Globus pallidus (tissue), 1 donor: Measurements from ENCODE around the gene YTHDF1.
"Not testable (repeated sequence)": the region's sequence is repeated elsewhere in the genome, so short reads cannot be mapped to it uniquely, and the experiment has no call there.

Experiments used
- DNase-seq: peaks from one replicate; pipeline ENCODE4 v3.0.0-alpha.2; 2015; ENCODE audit warnings: low spot score

The YTHDF1 gene

DNA sequence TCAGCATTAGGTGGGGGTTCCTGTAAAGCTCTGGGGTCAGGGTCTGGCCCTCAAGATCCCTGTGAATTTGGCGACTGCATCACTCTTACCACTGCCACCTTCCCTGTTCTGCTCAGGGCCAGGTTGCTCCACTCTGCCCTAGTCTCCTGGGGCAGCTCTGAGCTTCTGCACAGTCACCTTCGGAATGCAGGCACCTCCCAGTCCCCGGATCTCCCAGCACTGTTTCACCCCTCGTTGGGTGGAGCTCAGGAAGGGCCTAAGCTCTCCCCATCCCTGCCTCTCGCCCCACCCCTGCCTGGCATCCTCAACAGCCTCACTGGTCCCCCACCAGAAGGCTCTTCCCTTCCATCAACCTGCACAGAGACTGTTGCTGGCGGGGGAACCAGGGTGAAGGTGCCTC is 46.2 kb downstream of the YTHDF1 start:
- DNase-seq, result no peak

DNA sequence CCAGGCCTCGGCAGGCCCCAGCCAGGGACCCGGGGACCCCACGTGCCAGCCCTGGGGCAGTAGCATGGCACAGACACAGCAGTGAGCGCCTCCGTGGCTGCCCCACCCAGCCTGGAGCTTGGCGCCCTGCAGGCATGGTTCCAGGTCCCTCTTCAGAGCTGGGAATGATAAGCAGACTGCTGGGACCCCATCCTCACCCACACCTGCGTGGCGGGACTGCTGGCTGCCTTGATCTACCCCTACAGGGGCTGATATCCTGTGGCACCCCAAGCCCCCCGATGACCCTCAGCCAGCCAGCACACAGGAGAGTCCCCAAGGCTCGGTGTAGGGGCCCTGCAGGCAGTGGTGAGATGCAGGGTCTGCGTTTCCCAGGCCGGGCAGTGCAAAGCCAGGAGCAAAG is 47.1 kb downstream of the YTHDF1 start:
- DNase-seq, result no peak

DNA sequence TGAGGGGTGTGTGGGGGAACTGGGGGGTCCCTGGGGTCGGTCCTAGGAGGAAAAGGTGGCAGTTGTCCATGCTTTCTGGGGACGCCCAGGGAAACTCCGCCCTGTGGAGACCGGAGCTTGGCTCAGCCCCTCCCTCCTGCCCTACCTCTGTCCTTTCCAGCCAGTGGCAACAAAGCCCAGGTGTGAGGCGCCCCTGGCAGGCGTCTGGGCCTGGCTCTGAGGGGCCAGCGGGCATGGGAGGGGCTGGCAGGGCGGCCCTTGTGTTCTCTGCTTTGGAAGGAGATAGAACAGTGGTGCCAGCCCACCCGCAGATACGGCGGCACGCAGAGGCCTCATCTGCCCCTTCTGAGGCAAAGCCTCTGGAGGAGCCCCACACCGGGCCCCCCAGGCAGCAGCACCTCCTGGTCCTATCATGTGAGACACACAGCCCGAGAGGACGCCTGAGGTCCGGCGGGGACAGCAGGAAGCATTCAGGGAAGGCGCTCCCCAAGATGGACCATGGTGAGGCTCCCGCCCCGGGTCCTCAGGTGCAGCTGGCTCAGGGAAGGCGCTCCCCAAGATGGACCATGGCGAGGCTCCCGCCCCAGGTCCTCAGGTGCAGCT is 47.9 kb downstream of the YTHDF1 start:
- DNase-seq, result no peak

DNA sequence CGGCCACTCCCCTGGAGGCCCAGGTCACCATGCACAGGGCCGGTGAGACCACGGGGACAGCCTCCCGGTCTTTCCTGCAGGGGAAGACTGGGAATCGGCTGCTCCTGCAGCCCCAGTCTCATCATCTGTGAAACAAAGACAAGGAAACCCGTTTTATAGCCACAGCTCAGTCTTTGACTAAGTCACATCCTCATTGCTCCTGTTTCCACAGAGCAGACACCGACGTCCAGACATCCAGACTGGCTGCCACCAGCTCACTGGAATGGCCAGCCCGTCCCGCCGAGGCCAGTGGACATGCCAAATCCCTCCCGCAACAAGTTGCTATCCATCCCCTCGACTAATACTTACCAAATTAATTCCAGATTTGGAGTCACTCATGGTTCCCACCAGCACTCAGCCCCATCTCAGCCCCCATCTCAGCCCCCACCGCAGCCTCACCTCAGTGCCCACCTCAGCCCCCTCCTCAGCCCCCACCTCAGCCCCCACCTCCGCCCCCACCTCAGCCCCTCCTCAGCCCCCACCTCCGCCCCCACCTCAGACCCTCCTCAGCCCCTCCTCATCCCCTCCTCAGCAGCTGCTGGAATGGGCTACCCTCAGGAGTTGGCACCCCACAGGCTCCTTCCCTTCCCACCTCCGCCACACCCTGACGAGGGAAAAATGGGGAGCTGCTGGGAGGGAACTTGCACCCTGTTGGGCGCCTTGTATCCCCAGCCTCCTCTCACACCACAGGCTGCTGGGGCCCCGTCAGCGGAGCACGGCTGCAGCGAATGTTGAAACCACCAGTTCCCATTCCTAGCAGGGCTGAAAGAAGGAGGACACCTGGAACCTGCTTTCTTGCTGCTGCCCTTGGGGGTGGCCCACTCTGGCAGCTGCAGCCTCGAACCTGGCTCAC is 48.7 kb downstream of the YTHDF1 start:
- no peak for DNase-seq

- DNase-seq, result no peak
These were observed 49.5 kb downstream of the YTHDF1 start for GRCh38 chr20:63166193-63167020.

DNA sequence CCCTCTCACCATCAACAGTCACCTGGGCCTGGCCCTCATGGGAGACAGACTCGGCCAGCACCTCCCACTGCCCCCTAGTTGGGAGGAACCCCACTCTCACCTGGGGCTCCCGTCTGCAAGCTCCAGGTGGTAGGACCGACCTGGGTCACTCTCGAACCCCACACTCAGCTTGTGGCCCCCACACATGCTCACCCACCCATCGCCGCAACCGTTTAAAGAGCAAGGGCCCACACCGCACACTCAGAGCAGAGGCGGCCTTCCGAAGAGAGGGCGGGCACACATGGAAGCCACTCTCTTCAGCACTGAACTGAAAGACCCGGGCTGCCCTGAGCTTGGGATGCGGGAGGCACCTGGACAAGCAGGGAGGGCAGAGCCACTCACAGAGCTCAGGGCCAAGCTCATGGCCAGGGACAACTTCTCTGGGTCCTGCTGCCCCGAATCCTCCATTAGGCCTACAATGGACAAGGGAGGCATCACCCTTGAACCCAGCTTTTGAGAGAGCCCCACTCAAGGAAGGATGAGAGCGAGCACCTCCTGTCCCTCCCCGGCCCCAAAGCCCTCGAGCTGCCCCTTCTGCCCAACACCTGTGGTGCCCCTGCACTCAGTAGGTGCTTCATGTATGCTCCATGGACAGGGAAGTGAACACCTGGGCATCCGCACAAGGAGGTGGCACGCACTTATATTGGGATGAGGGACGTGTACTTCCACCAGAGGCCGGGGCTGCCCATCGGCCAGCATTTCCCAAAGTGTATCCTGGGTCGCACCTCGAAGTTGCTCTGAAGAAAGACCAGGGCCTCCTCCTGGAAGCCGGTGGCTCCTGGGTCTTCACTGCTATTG is 50.4 kb downstream of the YTHDF1 start:
- no peak for DNase-seq

DNA sequence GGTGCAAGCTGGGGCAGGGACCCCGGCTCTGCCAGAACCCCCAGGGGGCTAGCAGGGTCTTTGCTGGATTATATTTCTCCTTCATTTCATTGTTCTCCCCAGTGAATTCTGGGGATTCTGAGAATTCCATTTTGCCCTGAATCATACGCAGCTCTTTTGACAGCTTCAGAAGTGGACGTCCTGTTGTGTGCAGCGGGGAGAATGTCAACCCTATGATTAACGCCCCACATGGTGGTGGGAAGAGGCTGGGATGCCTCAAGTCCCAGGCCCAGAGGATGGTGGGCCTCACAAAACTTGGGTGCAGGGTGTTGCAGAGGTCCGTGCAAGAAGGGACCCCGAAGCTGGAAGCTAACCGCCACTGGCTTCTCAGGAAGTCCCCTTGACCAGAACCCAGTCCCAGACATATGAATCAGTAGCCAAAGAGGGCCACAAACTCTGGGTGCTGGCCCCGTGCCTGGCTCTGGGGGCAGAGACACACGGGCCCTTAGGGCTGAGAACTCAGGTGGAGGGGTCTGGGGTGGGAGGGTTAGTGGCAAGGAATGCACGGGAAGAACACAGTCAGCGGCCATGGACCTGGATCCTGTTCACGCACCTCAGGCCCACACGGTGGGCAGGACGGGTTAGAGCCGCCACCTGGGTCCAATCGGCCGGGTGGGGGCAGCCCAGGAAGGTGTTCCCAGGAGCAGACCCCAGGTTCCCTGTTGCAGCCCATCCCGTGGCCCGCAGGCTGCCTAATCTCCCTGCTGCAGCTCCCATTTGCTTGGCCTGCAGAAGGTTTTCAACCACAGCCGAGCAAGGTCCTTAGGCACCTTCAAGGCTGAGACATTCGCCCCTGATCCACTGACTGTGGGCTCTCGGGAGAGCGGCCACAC is 51.2 kb downstream of the YTHDF1 start:
- no peak for DNase-seq

GRCh38 chr20:63163596-63164483 is 52.1 kb downstream of the YTHDF1 start:
- peak; percentile 20 for DNase-seq

DNA sequence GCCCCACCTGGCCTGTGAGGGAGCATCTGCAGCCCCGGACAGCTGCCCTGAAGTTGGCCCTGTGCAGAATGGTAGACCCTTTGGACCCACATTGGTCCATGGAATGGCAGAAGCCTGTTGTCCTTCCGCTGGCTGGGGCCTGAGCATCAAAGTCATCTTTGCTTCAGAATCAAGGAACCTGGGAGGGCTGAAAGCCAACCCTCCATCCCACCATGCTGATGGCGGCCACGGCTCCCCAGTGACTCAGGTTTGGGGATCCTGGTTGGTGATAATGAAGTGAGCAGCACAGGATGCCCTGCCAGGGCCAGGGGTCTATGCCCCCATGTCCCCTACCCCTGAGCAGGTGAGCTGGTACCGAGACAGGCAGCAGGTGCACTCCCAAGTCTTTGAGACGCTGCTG is 52.8 kb downstream of the YTHDF1 start:
- no peak for DNase-seq

DNA sequence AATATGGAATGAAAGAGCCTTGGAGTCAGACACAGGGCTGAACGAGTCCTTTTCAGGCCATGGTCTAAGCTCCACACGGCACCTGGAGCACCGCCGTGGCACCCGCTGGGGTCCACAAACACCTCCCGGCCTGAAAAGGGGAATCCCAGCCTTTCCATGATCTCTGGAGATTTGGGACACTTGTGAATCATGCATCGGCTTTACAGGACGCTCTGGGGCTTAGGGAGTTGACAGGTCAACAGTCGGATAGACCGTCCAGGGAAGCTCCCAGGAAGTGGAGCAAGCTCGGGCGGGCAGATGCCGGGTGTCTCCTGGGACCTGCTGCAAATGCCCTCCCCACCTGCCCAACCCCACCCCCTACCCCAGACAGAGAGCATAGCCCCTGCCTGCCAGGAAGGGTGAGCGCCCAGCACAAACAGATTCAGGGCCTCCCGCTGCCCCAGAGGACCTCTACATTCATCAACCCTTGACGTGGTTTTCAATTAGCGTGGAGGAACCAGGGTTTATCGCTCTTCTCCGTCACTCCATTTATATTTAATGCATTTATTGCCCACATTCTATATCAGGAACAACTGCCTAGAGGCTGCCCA is 53.6 kb downstream of the YTHDF1 start:
- no peak for DNase-seq

DNA sequence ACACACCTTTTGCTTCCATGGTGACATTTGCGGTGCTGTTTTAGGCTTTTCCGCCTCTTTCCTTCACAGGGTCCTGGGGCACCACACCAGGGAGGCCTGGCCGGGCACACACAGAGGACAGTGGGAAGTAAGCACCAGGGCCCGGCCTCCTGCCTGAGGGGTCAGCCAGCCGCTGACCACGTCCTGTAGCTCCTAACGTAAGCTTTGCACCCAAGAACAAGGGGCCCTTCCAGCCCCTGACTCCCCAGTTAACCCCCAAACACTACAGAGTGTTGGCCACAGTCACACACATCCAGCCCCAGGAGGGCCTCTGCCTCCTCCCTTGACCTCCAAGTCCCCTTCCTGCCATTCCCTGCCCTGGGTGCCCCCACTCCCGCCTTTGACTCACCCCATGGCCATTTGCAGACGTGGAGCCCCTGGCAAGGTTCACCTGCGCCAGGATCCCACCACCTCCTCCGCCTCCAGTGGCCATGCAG is 54.7 kb downstream of the YTHDF1 start:
- no peak for DNase-seq

- DNase-seq, result no peak
These were observed 55.2 kb downstream of the YTHDF1 start for GRCh38 chr20:63160641-63161175.

GRCh38 chr20:63159826-63160640 is 55.9 kb downstream of the YTHDF1 start:
- no peak for DNase-seq

DNA sequence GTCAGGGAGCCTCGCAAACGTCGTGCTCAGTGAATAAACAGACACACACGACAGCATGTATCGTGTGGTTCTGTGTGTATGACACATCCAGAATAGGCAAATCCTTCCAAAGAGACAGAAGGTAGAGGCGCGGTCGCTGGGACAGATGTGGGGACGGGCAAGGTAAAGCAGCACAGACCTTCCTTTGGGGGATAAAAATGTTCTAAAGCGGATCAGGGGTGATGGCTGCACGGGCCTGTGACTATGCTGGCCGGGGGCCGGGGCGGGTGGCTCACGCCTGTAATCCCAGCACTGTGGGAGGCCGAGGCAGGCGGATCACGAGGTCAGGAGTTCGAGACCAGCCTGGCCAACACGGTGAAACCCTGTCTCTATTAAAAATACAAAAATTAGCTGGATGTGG is 56.7 kb downstream of the YTHDF1 start:
- DNase-seq, result not testable (repeated sequence)

GRCh38 chr20:63158845-63159244 is 57.1 kb downstream of the YTHDF1 start:
- no peak for DNase-seq

DNA sequence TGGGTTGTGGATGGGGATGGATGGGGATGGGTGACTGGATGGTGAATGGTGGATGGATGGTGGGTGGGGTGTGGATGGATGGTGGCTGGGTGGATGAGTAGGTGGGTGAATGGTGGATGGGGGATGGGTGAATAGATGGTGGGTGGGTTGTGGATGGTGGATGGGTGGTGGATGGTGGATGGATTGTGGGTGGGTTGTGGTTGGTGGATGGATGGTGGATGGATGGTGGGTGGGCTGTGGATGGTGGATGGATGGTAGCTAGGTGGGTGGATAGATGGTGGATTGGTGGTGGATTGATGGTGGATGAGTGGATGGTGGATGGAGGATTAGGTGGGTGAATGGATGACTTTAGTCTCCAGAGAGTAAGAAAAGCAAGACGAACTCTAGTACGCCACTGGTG is 57.6 kb downstream of the YTHDF1 start:
- DNase-seq, result no peak

DNA sequence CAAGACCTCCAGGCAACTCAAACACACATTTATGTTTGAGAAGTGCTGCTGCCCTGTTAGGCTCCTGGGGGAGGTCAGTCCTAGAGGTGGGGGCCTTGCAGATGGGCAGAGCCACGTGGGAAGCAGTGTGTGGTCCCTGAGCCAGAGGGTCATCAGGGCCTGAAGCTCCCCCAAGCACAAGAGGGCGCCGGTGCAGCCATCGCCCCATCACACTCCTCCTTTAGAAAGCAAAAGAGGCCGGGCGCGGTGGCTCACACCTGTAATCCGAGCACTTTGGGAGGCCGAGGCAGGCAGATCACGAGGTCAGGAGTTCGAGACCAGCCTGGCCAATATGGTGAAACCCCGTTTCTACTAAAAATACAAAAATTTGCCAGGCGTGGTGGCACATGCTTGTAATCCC is 58.5 kb downstream of the YTHDF1 start:
- not testable (repeated sequence) for DNase-seq

GRCh38 chr20:63156221-63156671 is 59.7 kb downstream of the YTHDF1 start:
- DNase-seq, result no peak
